ENCODE data around the gene ZNF430.

- no peak for TF ChIP-seq EZH2 (IDR thresholded peaks at IDR 0.05; ENCODE audit: insufficient read depth, poor library complexity, severe bottlenecking)
- TF ChIP-seq EZH2phosphoT487 (IDR thresholded peaks at IDR 0.05; ENCODE audit: insufficient read depth, low read depth) = no peak
Measured at GRCh38 chr19:21023901-21024300, 3.4 kb downstream of the ZNF430 start.

Measured in GM23248 (cell line).